GM19099 (cell line): Measurements from ENCODE around the gene GRAMD4.

Source experiments
- POLR2A ChIP-seq: IDR thresholded peaks from 3 replicates; pipeline ENCODE4 v1.6.1; 2011; ENCODE audit warnings: low read depth; ENCODE audit not compliant: insufficient read length; ENCODE audit errors: extremely low read depth

Gene GRAMD4

GRCh38 chr22:46604306-46604690, 15.9 kb upstream of the GRAMD4 start:
- no peak for TF ChIP-seq POLR2A

DNA sequence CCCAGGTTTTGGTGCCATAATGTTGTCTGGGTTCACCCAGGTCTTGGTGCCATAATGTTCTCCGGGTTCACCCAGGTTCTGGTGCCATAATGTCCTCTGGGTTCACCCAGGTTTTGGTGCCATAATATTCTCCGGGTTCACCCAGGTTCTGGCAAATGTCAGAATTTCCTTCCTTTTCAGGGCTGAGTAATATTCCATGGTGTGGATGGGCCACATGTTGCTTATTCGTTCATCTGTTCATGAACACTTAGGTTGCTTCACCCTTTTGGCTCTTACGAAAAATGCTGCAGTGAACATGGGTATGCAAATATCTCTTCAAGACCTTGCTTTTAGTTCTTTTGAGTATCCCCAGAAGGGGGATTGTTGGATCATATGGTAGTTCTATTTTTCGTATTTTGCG, 15.1 kb upstream of the GRAMD4 start:
- TF ChIP-seq POLR2A: no peak

DNA sequence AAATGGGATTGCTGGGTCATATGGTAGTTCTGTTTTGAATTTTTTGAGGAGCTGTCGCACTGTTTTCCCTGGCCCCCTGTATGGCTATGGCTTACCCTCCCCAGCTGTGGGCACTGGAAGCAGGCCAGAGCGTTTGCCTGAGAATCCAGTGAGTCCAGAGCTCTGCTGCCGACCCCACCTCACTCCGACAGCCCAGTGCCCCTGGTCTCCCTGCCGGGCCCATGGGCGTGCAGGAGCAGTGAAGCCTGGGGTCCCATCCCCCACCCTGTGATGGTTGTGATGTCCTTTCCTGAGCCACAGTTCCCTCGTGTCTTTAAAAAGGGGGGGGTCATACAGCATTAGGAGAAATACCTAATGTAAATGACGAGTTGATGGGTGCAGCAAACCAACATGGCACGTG, 13.3 kb upstream of the GRAMD4 start:
- TF ChIP-seq POLR2A: no peak

- no peak for TF ChIP-seq POLR2A
Measured at GRCh38 chr22:46607483-46608114, 12.6 kb upstream of the GRAMD4 start.

GRCh38 chr22:46609175-46609690, 11.0 kb upstream of the GRAMD4 start:
- TF ChIP-seq POLR2A: no peak

GRCh38 chr22:46609724-46610201, 10.4 kb upstream of the GRAMD4 start:
- TF ChIP-seq POLR2A: no peak

DNA sequence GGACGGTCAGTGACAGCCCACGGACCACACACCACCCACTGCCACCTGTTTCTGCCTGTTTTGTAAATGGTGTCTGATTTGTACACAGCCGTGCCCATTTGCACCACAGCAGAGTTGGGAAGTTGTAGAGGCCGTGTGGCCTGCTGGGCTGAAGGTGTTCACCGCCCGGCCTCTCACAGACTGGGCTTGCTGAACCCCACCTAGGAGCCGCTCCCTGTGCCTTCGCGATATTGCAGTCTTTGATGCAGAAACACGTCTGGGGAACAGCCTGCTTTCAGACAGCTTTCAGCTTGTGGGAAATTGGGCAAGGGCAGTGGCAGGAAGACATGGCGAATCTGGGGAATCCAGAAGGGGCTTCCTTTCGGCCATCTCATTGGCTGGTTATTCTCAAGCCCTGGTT, 9.8 kb upstream of the GRAMD4 start:
- no peak for TF ChIP-seq POLR2A

- no peak for TF ChIP-seq POLR2A
Measured at GRCh38 chr22:46611189-46611588, 9.0 kb upstream of the GRAMD4 start.

- no peak for TF ChIP-seq POLR2A
Measured at GRCh38 chr22:46612341-46612903, 7.8 kb upstream of the GRAMD4 start.

DNA sequence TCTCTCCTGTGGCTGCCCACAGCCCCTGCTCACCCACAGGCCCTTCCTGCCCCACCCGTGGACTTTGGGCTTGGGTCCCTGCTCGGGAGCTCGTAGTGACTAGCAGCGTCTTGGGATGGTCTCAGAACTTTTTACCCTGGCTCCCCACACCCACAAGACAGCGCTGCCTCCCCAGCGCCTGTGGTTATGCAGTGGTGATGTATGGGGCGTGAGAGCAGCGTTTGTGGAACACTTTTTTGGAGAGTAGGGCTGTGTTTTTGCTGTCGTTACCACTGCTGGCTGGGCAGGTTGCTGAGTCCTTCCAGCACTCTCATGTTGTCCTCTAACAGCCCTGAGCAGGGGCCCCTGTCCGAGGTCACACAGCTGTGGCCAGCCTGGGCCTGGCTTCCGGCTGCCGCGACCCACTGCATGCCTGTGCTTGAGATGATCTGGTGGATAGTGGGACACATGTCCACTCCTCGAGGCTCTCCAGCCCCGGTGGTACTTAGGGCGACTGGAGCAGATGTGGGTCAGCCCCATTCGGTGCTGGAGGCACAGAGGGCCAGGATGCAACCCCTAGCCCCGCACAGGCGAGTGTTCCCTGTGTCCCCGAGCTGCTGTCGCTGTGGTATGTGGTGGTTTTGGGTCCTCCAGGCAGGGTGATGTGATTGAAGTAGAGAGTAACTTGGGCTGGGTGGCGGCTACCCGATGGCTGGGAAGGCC, 7.1 kb upstream of the GRAMD4 start:
- peak; percentile 23 for TF ChIP-seq POLR2A

GRCh38 chr22:46613606-46614021, 6.6 kb upstream of the GRAMD4 start:
- TF ChIP-seq POLR2A: no peak

- TF ChIP-seq POLR2A: peak; percentile 53
Measured at GRCh38 chr22:46614025-46614931, 5.9 kb upstream of the GRAMD4 start.

DNA sequence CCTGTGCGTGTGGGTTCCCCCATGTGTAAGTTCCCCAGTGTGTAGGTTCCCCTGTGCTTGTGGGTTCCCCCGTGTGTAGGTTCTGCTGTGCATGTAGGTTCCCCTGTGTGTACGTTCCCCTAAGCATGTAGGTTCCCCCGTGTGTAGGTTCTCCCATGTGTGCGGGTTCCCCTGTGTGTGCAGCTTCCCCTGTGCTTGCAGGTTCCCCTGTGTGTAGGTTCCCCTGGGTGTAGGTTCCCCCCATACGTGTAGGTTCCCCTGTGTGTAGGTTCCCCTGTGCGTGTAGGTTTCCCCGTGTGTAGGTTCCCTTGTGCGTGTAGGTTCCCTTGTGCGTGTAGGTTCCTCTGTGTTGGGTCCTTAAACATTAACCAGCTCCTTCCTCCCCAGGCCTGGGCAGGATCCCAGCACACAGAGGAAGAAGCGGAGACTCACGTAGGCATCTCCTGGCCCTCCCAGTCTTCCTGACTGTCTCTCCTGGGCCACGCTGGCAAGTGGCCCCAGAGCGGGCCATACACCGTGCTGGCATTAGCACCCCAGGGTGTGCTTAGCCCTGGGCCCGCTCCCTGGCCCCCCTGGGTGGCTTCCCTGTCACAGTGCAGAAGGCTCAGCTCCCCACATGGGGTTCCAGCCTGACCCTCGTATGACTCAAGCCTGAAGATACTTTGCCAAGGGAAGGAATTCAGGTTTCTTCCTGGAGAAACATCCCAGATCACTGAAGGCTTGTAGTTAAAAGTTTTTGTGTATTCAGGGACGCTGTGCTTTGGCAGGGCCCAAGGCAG, 2.8 kb upstream of the GRAMD4 start:
- no peak for TF ChIP-seq POLR2A

DNA sequence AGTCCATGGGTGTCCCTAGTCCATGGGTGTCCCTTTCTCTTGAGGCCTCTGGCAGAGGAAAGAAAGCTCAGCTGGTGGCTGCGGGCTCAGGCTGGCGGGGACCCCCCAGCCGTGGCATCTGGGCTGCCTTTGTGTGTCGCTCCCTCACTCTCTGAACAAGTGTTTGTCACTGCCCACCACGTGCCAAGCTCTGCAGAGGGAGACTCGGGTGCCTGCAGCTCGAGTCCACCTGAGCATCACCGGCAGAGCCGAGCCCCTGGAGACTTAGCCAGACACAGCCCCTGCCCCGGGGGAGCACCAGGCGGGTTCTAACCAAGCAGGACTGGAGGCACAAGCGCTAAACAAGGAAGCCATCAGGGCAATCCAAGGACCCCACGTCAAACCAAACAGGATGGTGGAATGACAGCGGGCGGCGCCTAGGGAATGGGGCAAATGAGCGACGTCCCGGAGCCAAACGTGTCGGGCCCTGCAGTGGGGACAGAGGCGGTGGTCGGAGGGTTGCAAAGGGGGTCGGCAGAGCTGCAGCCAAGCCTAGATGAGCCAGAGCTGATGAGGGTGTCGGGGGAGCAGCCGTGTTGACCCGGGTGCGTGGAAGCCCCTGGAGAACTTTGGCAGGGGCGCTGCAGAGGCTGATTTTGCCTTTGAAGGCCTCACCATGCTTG, 2.1 kb upstream of the GRAMD4 start:
- TF ChIP-seq POLR2A: no peak
